B cell (primary cell): Measurements from ENCODE around the gene COQ7. TPM values are rescaled to one million over a fixed set of nuclear protein-coding genes. Genes with fewer than 3 reads are reported as not detected.

Source experiments
- ATAC-seq: fragments of 200-7000 bp; cut with Tn5 transposase; one replicate; pipeline ENCODE4 v1.10.0; 2021; ENCODE audit warnings: low read depth, mild to moderate bottlenecking, moderate number of reproducible peaks, moderate library complexity
- CTCF ChIA-PET: fragments of 350-600 bp; sonication (Branson Sonifier 250); formaldehyde crosslinking; loops from one replicate; lab custom pipeline; 2021; ENCODE audit warnings: antibody characterized with exemption, inconsistent platforms; lab: Charles Lee
- POLR2A ChIA-PET: fragments of 350-600 bp; sonication (Branson Sonifier 250); formaldehyde crosslinking; loops from one replicate; lab custom pipeline; 2021; ENCODE audit warnings: antibody characterized with exemption; lab: Charles Lee
- DNase-seq: peaks from one replicate; pipeline ENCODE4 v3.0.0; 2013
- H2AFZ ChIP-seq: 2 replicates; pipeline ENCODE4 v1.6.1; 2012; ENCODE audit warnings: mild to moderate bottlenecking, low read depth, low read length; ENCODE audit not compliant: insufficient read depth, poor library complexity, severe bottlenecking
- H3K27ac ChIP-seq, 2 donors: 1 replicate in 1 of 2; 2 replicates in 1 of 2; pipeline ENCODE4 v1.5.1; 2012 to 2013; ENCODE audit warnings: low read length in 2 of 2, mild to moderate bottlenecking in 2 of 2, moderate library complexity in 1 of 2
- H3K27me3 ChIP-seq, 4 experiments: fragments of 200-600 bp in 1 of 4; sonication (generic) in 1 of 4; replicated peaks in 1 of 4; 1 replicate in 2 of 4; 2 replicates in 2 of 4; pipeline versions ENCODE4 v1.6.1 to v1.7.0; 2013 to 2016; ENCODE audit warnings: low read length in 3 of 4, mild to moderate bottlenecking in 2 of 4, mixed read lengths in 1 of 4, moderate library complexity in 1 of 4; ENCODE audit not compliant: insufficient read depth in 4 of 4, control insufficient read depth in 3 of 4; ENCODE audit errors: control extremely low read depth in 1 of 4
- H3K36me3 ChIP-seq, 2 experiments: replicated peaks in 1 of 2; 1 replicate in 1 of 2; 2 replicates in 1 of 2; pipeline versions ENCODE4 v1.6.1 to v1.7.1; 2013; ENCODE audit warnings: low read length in 1 of 2; ENCODE audit not compliant: insufficient read depth in 2 of 2, control insufficient read depth in 1 of 2; ENCODE audit errors: control extremely low read depth in 1 of 2, extremely low read depth in 1 of 2
- H3K4me1 ChIP-seq, 2 donors: fragments of 200-600 bp in 1 of 2; sonication (generic) in 1 of 2; 1 replicate in 1 of 2; 2 replicates in 1 of 2; pipeline versions ENCODE4 v1.5.1 to v1.6.1; 2013 to 2017; ENCODE audit warnings: low read length in 2 of 2; ENCODE audit not compliant: control insufficient read depth in 2 of 2, insufficient read depth in 2 of 2
- H3K4me2 ChIP-seq: replicated peaks from 2 replicates; pipeline ENCODE3; 2012; ENCODE audit warnings: mild to moderate bottlenecking, low read depth, low read length; ENCODE audit not compliant: poor library complexity, severe bottlenecking
- H3K4me3 ChIP-seq, 5 experiments: fragments of 200-600 bp in 1 of 5; sonication (generic) in 1 of 5; 1 replicate in 3 of 5; 2 replicates in 2 of 5; pipeline versions ENCODE4 v1.5.1 to v1.7.0; 2011 to 2016; ENCODE audit warnings: low read length in 4 of 5, mild to moderate bottlenecking in 4 of 5, low read depth in 2 of 5, control low read depth in 1 of 5, moderate library complexity in 1 of 5; ENCODE audit not compliant: insufficient read depth in 1 of 5; ENCODE audit errors: control extremely low read depth in 1 of 5, extremely low read depth in 1 of 5
- H3K79me2 ChIP-seq: fragments of 200-600 bp; sonication (generic); one replicate; pipeline ENCODE4 v1.6.0; 2016; ENCODE audit warnings: low read length; ENCODE audit not compliant: control insufficient read depth, insufficient read depth
- H3K9ac ChIP-seq: fragments of 200-600 bp; sonication (generic); 2 replicates; pipeline ENCODE4 v1.6.1; 2017; ENCODE audit warnings: mild to moderate bottlenecking, low read length, moderate library complexity
- H3K9me3 ChIP-seq, 3 donors: one replicate each; pipeline versions ENCODE4 v1.6.1 to v1.7.1; 2013; ENCODE audit warnings: low read length in 2 of 3; ENCODE audit not compliant: control insufficient read depth in 2 of 3, insufficient read depth in 1 of 3; ENCODE audit errors: control extremely low read depth in 1 of 3
- H4K20me1 ChIP-seq: 2 replicates; pipeline ENCODE4 v1.6.0; 2012; ENCODE audit warnings: mild to moderate bottlenecking, low read length; ENCODE audit not compliant: insufficient read depth, control insufficient read depth, poor library complexity, severe bottlenecking
- H3K27ac Mint-ChIP-seq: one replicate; pipeline ENCODE4 v1.8.0; 2021; ENCODE audit warnings: mixed read lengths
- H3K27me3 Mint-ChIP-seq: one replicate; pipeline ENCODE4 v1.8.0; 2021; ENCODE audit warnings: mixed read lengths
- H3K4me1 Mint-ChIP-seq: one replicate; pipeline ENCODE4 v1.8.0; 2021; ENCODE audit warnings: mixed read lengths
- H3K4me3 Mint-ChIP-seq: one replicate; pipeline ENCODE4 v1.8.0; 2021; ENCODE audit warnings: mixed read lengths
- H3K9me3 Mint-ChIP-seq: one replicate; pipeline ENCODE4 v1.8.0; 2022; ENCODE audit warnings: mixed read lengths; ENCODE audit not compliant: insufficient read depth
- EZH2 ChIP-seq: IDR thresholded peaks from 2 replicates; pipeline ENCODE4 v1.6.1; 2012; ENCODE audit warnings: borderline replicate concordance, low read depth, mild to moderate bottlenecking, moderate library complexity, low read length; ENCODE audit not compliant: insufficient read depth, poor library complexity, severe bottlenecking
- WGBS: methylation state at CpG from one replicate; pipeline ENCODE4 v1.1.5; 2013; ENCODE audit warnings: missing lambda C conversion rate; ENCODE audit not compliant: insufficient coverage; 5-methylcytosine and 5-hydroxymethylcytosine counted together
- intact Hi-C: fragments of 100-400 bp; cut with micrococcal nuclease; formaldehyde crosslinking; loops from one replicate; pipeline ENCODE4 v1.10.0; 2022
- polyA plus RNA-seq: library from polyadenylated mRNA; depleted of rRNA; stranded (reverse); fragments of >200 nt; gene quantifications from 2 replicates; pipeline ENCODE4 v1.2.3, GENCODE V29; 2012
- total RNA-seq, 2 donors: library from RNA; stranded (reverse); fragments of 120-200 nt in 1 of 2; gene quantifications; 1 replicate in 1 of 2; 2 replicates in 1 of 2; pipeline versions ENCODE4 v1.2.3 to v1.2.4, GENCODE V29; 2013 to 2022
- TF ChIP-seq, protein P1 (sequence below): fragments of 200-600 bp; IDR thresholded peaks from one replicate; pipeline ENCODE4 v1.8.0; 2022; ENCODE audit warnings: antibody characterized with exemption, mild to moderate bottlenecking

COQ7 gene
- total and polyA plus RNA-seq, 2 donors (not counting 1 experiment from before 2014, with no cell fraction given): 8.1 to 19.4 TPM

DNA sequence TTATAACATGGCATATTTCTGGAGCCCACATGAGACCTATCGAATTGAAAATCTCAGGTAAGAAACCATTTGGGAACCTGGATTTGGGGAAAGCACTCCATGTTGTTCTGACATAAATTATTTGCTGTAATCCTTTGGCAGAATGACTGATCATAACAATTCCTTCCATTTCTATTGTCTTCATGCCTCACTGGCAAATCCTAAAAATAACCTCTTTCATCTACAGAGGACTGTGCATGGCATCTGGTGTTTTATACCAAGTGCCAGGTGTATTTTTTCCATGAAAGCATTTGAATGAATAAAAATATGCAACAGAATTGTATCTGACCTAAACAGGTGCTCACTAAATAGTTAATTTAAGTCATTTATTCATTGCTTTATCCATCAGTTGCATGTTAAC is 33.7 kb upstream of the COQ7 start:
- TF ChIP-seq, protein P1, sequence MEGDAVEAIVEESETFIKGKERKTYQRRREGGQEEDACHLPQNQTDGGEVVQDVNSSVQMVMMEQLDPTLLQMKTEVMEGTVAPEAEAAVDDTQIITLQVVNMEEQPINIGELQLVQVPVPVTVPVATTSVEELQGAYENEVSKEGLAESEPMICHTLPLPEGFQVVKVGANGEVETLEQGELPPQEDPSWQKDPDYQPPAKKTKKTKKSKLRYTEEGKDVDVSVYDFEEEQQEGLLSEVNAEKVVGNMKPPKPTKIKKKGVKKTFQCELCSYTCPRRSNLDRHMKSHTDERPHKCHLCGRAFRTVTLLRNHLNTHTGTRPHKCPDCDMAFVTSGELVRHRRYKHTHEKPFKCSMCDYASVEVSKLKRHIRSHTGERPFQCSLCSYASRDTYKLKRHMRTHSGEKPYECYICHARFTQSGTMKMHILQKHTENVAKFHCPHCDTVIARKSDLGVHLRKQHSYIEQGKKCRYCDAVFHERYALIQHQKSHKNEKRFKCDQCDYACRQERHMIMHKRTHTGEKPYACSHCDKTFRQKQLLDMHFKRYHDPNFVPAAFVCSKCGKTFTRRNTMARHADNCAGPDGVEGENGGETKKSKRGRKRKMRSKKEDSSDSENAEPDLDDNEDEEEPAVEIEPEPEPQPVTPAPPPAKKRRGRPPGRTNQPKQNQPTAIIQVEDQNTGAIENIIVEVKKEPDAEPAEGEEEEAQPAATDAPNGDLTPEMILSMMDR: no peak
- TF ChIP-seq EZH2: no peak
- Histone ChIP-seq H4K20me1 (no peaks in the 10 kb centered on the region), H3K9me3 (peaks cover 0 to 13% (median 0%) of the 10 kb centered on the region in 3 donors), H3K4me2 (no peak overlapping the region), H3K4me1 (no peaks in the 10 kb centered on the region), H3K79me2 (no peaks in the 10 kb centered on the region), H3K27me3 (peaks cover 0 to 2% (median 0%) of the 10 kb centered on the region in 4 experiments), H3K4me3 (no peak overlapping the region), H2AFZ (no peak overlapping the region), H3K9ac (no peak overlapping the region), H3K27ac (no peak overlapping the region), H3K36me3 (no peaks in the 10 kb centered on the region)
- WGBS: 100% methylated on average over 1 of the region's 1 CpG
- H3K4me1 Mint-ChIP-seq: no peaks in the 10 kb centered on the region
- peaks cover 3% of the 10 kb centered on the region for H3K9me3 Mint-ChIP-seq
- no peak for ATAC-seq
- intact Hi-C loops: no loop called here
- no peak for DNase-seq
- H3K27me3 Mint-ChIP-seq: peaks cover 4% of the 10 kb centered on the region
- no peak overlapping the region for H3K4me3 Mint-ChIP-seq
- H3K27ac Mint-ChIP-seq: no peak overlapping the region
- CTCF ChIA-PET: no interaction called here
- POLR2A ChIA-PET: no interaction called here

- Histone ChIP-seq H3K4me2 (no peak overlapping the region), H2AFZ (no peak overlapping the region), H4K20me1 (no peaks in the 10 kb centered on the region), H3K9ac (no peak overlapping the region), H3K9me3 (peaks cover 0 to 13% (median 0%) of the 10 kb centered on the region in 3 donors), H3K27me3 (no peaks in the 10 kb centered on the region), H3K4me1 (no peaks in the 10 kb centered on the region), H3K36me3 (no peaks in the 10 kb centered on the region), H3K79me2 (no peaks in the 10 kb centered on the region), H3K4me3 (no peak overlapping the region), H3K27ac (no peak overlapping the region)
- TF ChIP-seq EZH2: no peak
- TF ChIP-seq, protein P1: no peak
- POLR2A ChIA-PET: no interaction called here
- Mint-ChIP-seq H3K27me3 (peaks cover 3% of the 10 kb centered on the region), H3K27ac (no peak overlapping the region), H3K4me3 (no peak overlapping the region), H3K9me3 (peaks cover 3% of the 10 kb centered on the region), H3K4me1 (no peaks in the 10 kb centered on the region)
- ATAC-seq (no peak), DNase-seq (no peak)
- CTCF ChIA-PET: no interaction called here
- 100% methylated on average over 1 of the region's 2 CpGs for WGBS
- intact Hi-C loops: no loop called here
These were observed 27.0 kb upstream of the COQ7 start for GRCh38 chr16:19040400-19040799.
